Measurements from ENCODE around the gene TC2N. TPM values are rescaled to one million over a fixed set of nuclear protein-coding genes. Genes with fewer than 3 reads are reported as not detected.

Gene TC2N
- total and polyA plus RNA-seq, 5 donors = 7.1 to 17.4 (median 14.7) TPM

GRCh38 chr14:91732439-91732838, 134.9 kb downstream of the TC2N start:
- no peak overlapping the region for H3K4me3 ChIP-seq (ENCODE audit: low read length)
- no peaks in the 10 kb centered on the region for H3K9me3 ChIP-seq (ENCODE audit: control insufficient read depth, low read length)
- no peak overlapping the region for H3K27ac ChIP-seq (ENCODE audit: low read length)
- ATAC-seq (no peak), DNase-seq (no peak)
- 78% methylated on average over 5 of the region's 5 CpGs for WGBS
- no peaks in the 10 kb centered on the region for H3K4me1 ChIP-seq (ENCODE audit: control insufficient read depth, insufficient read depth, low read length)
- intact Hi-C loops (cut with DNase I) = no loop called here
- H3K27me3 ChIP-seq (ENCODE audit: control insufficient read depth, insufficient read depth) = no peaks in the 10 kb centered on the region

GRCh38 chr14:91731986-91732385, 135.3 kb downstream of the TC2N start, which contains the start of gene CATSPERB:
TSS of gene CATSPERB (minus strand) at chr14:91732086. CDS start at chr14:91729479, 2,607 bp downstream.
- no peak for ATAC-seq
- intact Hi-C loops (cut with DNase I) = no loop called here

GRCh38 chr14:91731018-91731417, 136.3 kb downstream of the TC2N start:
- intact Hi-C loops (cut with DNase I) = no loop called here
- no peak overlapping the region for H3K27ac ChIP-seq (ENCODE audit: low read length)
- WGBS = 88% methylated on average over 2 of the region's 2 CpGs
- no peaks in the 10 kb centered on the region for H3K4me1 ChIP-seq (ENCODE audit: control insufficient read depth, insufficient read depth, low read length)
- ATAC-seq = no peak
- H3K9me3 ChIP-seq (ENCODE audit: control insufficient read depth, low read length) = no peaks in the 10 kb centered on the region
- no peaks in the 10 kb centered on the region for H3K27me3 ChIP-seq (ENCODE audit: control insufficient read depth, insufficient read depth)
- no peak for DNase-seq
- H3K4me3 ChIP-seq (ENCODE audit: low read length) = no peak overlapping the region

More at GRCh38 chr14:91731986-91732385, 135.3 kb downstream of the TC2N start, which contains the start of gene CATSPERB:
- H3K27me3 ChIP-seq (ENCODE audit: control insufficient read depth, insufficient read depth) = no peaks in the 10 kb centered on the region
- H3K27ac ChIP-seq (ENCODE audit: low read length) = no peak within 1 kb of the TSS
- DNase-seq = no peak
- H3K4me3 ChIP-seq (ENCODE audit: low read length) = no peak within 1 kb of the TSS
- 86% methylated on average over 2 of the region's 2 CpGs for WGBS
- no peaks in the 10 kb centered on the region for H3K4me1 ChIP-seq (ENCODE audit: control insufficient read depth, insufficient read depth, low read length)
- H3K9me3 ChIP-seq (ENCODE audit: control insufficient read depth, low read length) = no peaks in the 10 kb centered on the region

GRCh38 chr14:91729756-91730155, 137.6 kb downstream of the TC2N start:
- no peaks in the 10 kb centered on the region for H3K4me1 ChIP-seq (ENCODE audit: control insufficient read depth, insufficient read depth, low read length)
- H3K27me3 ChIP-seq (ENCODE audit: control insufficient read depth, insufficient read depth) = no peaks in the 10 kb centered on the region
- H3K9me3 ChIP-seq (ENCODE audit: control insufficient read depth, low read length) = no peaks in the 10 kb centered on the region
- H3K4me3 ChIP-seq (ENCODE audit: low read length) = no peak overlapping the region
- intact Hi-C loops (cut with DNase I) = no loop called here
- H3K27ac ChIP-seq (ENCODE audit: low read length) = no peak overlapping the region
- WGBS = 48% methylated on average over 3 of the region's 3 CpGs
- ATAC-seq (no peak), DNase-seq (no peak)

Other genes starting within 250 kb of the TC2N start
- 1 to 10 TPM in 3 of 4 donors, under 1 TPM in 1; 0.82 to 3.2 (median 2.2) TPM for gene CATSPERB, start 135.4 kb downstream of the TC2N start, total RNA-seq
- 0.48 TPM for gene CATSPERB, start 135.4 kb downstream of the TC2N start, polyA plus RNA-seq
- 100 to 1,000 TPM in 3 of 4 donors, 10 to 100 TPM in 1; 99.7 to 173 (median 152) TPM for gene FBLN5, start 80.2 kb upstream of the TC2N start, total RNA-seq
- gene FBLN5, start 80.2 kb upstream of the TC2N start, polyA plus RNA-seq = 122 TPM
- gene TRIP11, start 172.5 kb upstream of the TC2N start, total RNA-seq = 10 to 100 TPM; 48.3 to 61.1 (median 55.5) TPM
- gene TRIP11, start 172.5 kb upstream of the TC2N start, polyA plus RNA-seq = 6.9 TPM
- 10 to 100 TPM; 16.4 to 24.3 (median 21.7) TPM for gene ATXN3, start 239.0 kb upstream of the TC2N start, total RNA-seq
- 9.6 TPM for gene ATXN3, start 239.0 kb upstream of the TC2N start, polyA plus RNA-seq